SK-N-SH (cell line): ENCODE data around the gene WFDC9. TPM values are rescaled to one million over a fixed set of nuclear protein-coding genes. Genes with fewer than 3 reads are reported as not detected.
"Not testable (repeated sequence)": the region's sequence is repeated elsewhere in the genome, so short reads cannot be mapped to it uniquely, and the experiment has no call there.

ENCODE experiments used
- CTCF ChIA-PET: fragments of 300-600, 350-600 bp; formaldehyde crosslinking; extraction: SDS; loops from one replicate; lab custom pipeline; 2021; lab: Yijun Ruan, JAX
- POLR2A ChIA-PET: fragments of 350-600 bp; sonication (Branson Sonifier 250); formaldehyde crosslinking; extraction: SDS; loops from one replicate; lab custom pipeline; 2020; ENCODE audit warnings: antibody characterized with exemption, inconsistent platforms; lab: Yijun Ruan, JAX
- DNase-seq: peaks from one replicate; pipeline ENCODE4 v3.0.0; 2012
- H2AFZ ChIP-seq: fragments of 200-600 bp; sonication (generic); 2 replicates; pipeline ENCODE4 v1.8.1; 2016; ENCODE audit warnings: antibody characterized with exemption, mild to moderate bottlenecking, low read depth
- H3F3A ChIP-seq: fragments of 200-600 bp; sonication (generic); replicated peaks from 2 replicates; pipeline ENCODE3; 2016; ENCODE audit warnings: antibody characterized with exemption, mild to moderate bottlenecking; ENCODE audit not compliant: insufficient read depth
- H3K27ac ChIP-seq, 2 experiments: fragments of 200-500 bp in 1 of 2; fragments of 200-600 bp in 1 of 2; sonication (Bioruptor generic) in 1 of 2; sonication (generic), shearing (Covaris generic) in 1 of 2; 2 replicates each; pipeline versions ENCODE4 v1.5.1 to v1.6.1; 2014 to 2016; ENCODE audit warnings: low read depth in 2 of 2, inconsistent platforms in 1 of 2, low read length in 1 of 2, mild to moderate bottlenecking in 1 of 2, mixed read lengths in 1 of 2
- H3K27me3 ChIP-seq: fragments of 200-600 bp; sonication (generic), shearing (Covaris generic); 2 replicates; pipeline ENCODE4 v1.6.1; 2016; ENCODE audit warnings: mixed run types; ENCODE audit not compliant: insufficient read depth
- H3K36me3 ChIP-seq, 2 experiments: fragments of 200-500 bp in 1 of 2; fragments of 200-600 bp in 1 of 2; sonication (Bioruptor generic) in 1 of 2; sonication (generic) in 1 of 2; replicated peaks in 1 of 2; 2 replicates each; pipeline versions ENCODE3 to v1.5.1; 2014 to 2016; ENCODE audit warnings: low read length in 1 of 2, mild to moderate bottlenecking in 1 of 2; ENCODE audit not compliant: insufficient read depth in 2 of 2, control insufficient read depth in 1 of 2
- H3K4me1 ChIP-seq, 2 experiments: fragments of 200-500 bp in 1 of 2; fragments of 200-600 bp in 1 of 2; sonication (Bioruptor generic) in 1 of 2; sonication (generic), shearing (Covaris generic) in 1 of 2; 2 replicates each; pipeline versions ENCODE4 v1.5.1 to v1.6.1; 2014 to 2016; ENCODE audit warnings: low read depth in 1 of 2, low read length in 1 of 2, mixed run types in 1 of 2; ENCODE audit not compliant: insufficient read depth in 2 of 2, control insufficient read depth in 1 of 2
- H3K4me2 ChIP-seq: fragments of 200-600 bp; sonication (generic), shearing (Covaris generic); 2 replicates; pipeline ENCODE4 v1.6.1; 2017; ENCODE audit warnings: mixed run types
- H3K4me3 ChIP-seq, 2 experiments: fragments of 200-500 bp in 1 of 2; fragments of 200-600 bp in 1 of 2; sonication (Bioruptor generic) in 1 of 2; sonication (generic), shearing (Covaris generic) in 1 of 2; 2 replicates each; pipeline versions ENCODE4 v1.5.1 to v1.8.1; 2014 to 2016; ENCODE audit warnings: low read depth in 2 of 2, inconsistent platforms in 1 of 2, low read length in 1 of 2, mild to moderate bottlenecking in 1 of 2, mixed read lengths in 1 of 2, moderate library complexity in 1 of 2
- H3K79me2 ChIP-seq: fragments of 200-600 bp; sonication (generic); 2 replicates; pipeline ENCODE4 v1.8.1; 2017; ENCODE audit warnings: mild to moderate bottlenecking; ENCODE audit not compliant: insufficient read depth
- H3K9ac ChIP-seq: fragments of 200-600 bp; sonication (generic); 2 replicates; pipeline ENCODE4 v1.6.1; 2017; ENCODE audit warnings: mixed run types
- H3K9me2 ChIP-seq: fragments of 200-600 bp; sonication (generic); 2 replicates; pipeline ENCODE4 v1.6.1; 2017; ENCODE audit warnings: mixed run types
- H3K9me3 ChIP-seq: fragments of 200-600 bp; sonication (generic); 2 replicates; pipeline ENCODE4 v1.6.1; 2017; ENCODE audit warnings: mixed run types, mild to moderate bottlenecking, moderate library complexity
- H4K20me1 ChIP-seq: fragments of 200-600 bp; sonication (generic); 2 replicates; pipeline ENCODE4 v1.6.1; 2017; ENCODE audit warnings: mild to moderate bottlenecking, mixed run types; ENCODE audit not compliant: insufficient read depth
- CHD2 ChIP-seq: fragments of 150-350 bp; IDR thresholded peaks from 2 replicates; pipeline ENCODE4 v1.6.1; 2018; ENCODE audit warnings: low read length; ENCODE audit not compliant: partially characterized antibody
- CTCF ChIP-seq: fragments of 200-600 bp; sonication (generic); IDR thresholded peaks from 2 replicates; pipeline ENCODE4 v1.6.1; 2017; ENCODE audit warnings: antibody characterized with exemption, mild to moderate bottlenecking, moderate library complexity
- EP300 ChIP-seq, 2 experiments: IDR thresholded peaks; 2 replicates each; pipeline versions ENCODE4 v1.4.0 to v1.6.1; 2012; ENCODE audit warnings: borderline replicate concordance in 1 of 2, low read depth in 1 of 2, low read length in 1 of 2
- GABPA ChIP-seq: IDR thresholded peaks from 2 replicates; pipeline ENCODE4 v1.4.0; 2012; ENCODE audit warnings: low read depth, mild to moderate bottlenecking
- GATA2 ChIP-seq: sonication (generic); formaldehyde crosslinking; IDR thresholded peaks from 2 replicates; pipeline ENCODE4 v1.5.0; 2020; ENCODE audit warnings: mild to moderate bottlenecking, missing genetic modification reagents
- IRF3 ChIP-seq: fragments of 150-350 bp; IDR thresholded peaks from 2 replicates; pipeline ENCODE4 v1.6.1; 2016; ENCODE audit warnings: mild to moderate bottlenecking, low read depth, low read length
- PBX3 ChIP-seq: IDR thresholded peaks from 2 replicates; pipeline ENCODE4; 2012
- POLR2AphosphoS5 ChIP-seq: IDR thresholded peaks from 2 replicates; pipeline ENCODE4 v1.6.1; 2012; ENCODE audit warnings: low read depth, low read length
- RCOR1 ChIP-seq: fragments of 150-350 bp; IDR thresholded peaks from 2 replicates; pipeline ENCODE4 v1.6.1; 2017; ENCODE audit warnings: antibody characterized with exemption, low read length
- REST ChIP-seq: IDR thresholded peaks from 2 replicates; pipeline ENCODE4 v1.6.1; 2012; ENCODE audit warnings: mild to moderate bottlenecking, low read depth, low read length, moderate library complexity
- RFX5 ChIP-seq: IDR thresholded peaks from 2 replicates; pipeline ENCODE4 v1.6.1; 2012; ENCODE audit warnings: mild to moderate bottlenecking, improper control_type of control experiment, low read length
- SIN3A ChIP-seq: IDR thresholded peaks from 2 replicates; pipeline ENCODE4 v1.6.1; 2012; ENCODE audit warnings: low read depth, mild to moderate bottlenecking, low read length, moderate library complexity, borderline replicate concordance
- TAF1 ChIP-seq: IDR thresholded peaks from 2 replicates; pipeline ENCODE4 v1.6.1; 2012; ENCODE audit warnings: low read depth, mild to moderate bottlenecking, low read length, moderate library complexity, borderline replicate concordance
- YY1 ChIP-seq: IDR thresholded peaks from 2 replicates; pipeline ENCODE4 v1.4.0; 2012; ENCODE audit warnings: low read depth, mild to moderate bottlenecking
- WGBS: methylation state at CpG from one replicate; pipeline ENCODE4 v1.1.6; 2017; ENCODE audit warnings: low lambda C conversion rate; 5-methylcytosine and 5-hydroxymethylcytosine counted together
- polyA plus RNA-seq, 3 experiments: library from polyadenylated mRNA; depleted of rRNA; stranded (reverse); fragments of >200 nt; gene quantifications; 2 replicates each; pipeline ENCODE4 v1.2.3, GENCODE V29; 2012

WFDC9 gene
- polyA plus RNA-seq, 1 of the 3 experiments (the other 2 are of a cell fraction) = not detected

- Histone ChIP-seq H3K4me1 (no peaks in the 10 kb centered on the region), H3K27me3 (no peaks in the 10 kb centered on the region), H3K36me3 (no peaks in the 10 kb centered on the region), H3K79me2 (no peaks in the 10 kb centered on the region), H3K9me3 (no peaks in the 10 kb centered on the region), H4K20me1 (no peaks in the 10 kb centered on the region), H3F3A (no peaks in the 10 kb centered on the region), H3K9ac (no peak overlapping the region), H3K9me2 (no peaks in the 10 kb centered on the region), H3K4me3 (no peak overlapping the region), H3K27ac (no peak overlapping the region), H3K4me2 (no peak overlapping the region), H2AFZ (no peak overlapping the region)
- no peak for DNase-seq
- ChIA-PET POLR2A (no interaction called here), CTCF (interaction anchor here (2.2 kb wide), 1 partner anchor 98 kb away, joined by 6 read pairs; no protein-coding TSS in a partner anchor)
- no peak for TF ChIP-seq CHD2
- TF ChIP-seq GATA2 (CRISPR knock-in tag) = no peak
- TF ChIP-seq POLR2AphosphoS5 = no peak
- no peak for TF ChIP-seq PBX3
- TF ChIP-seq EP300 (IDR thresholded peaks at IDR 0.05; ENCODE audit: borderline replicate concordance in 1 of 2, low read depth in 1 of 2, low read length in 1 of 2) = no peak
- TF ChIP-seq SIN3A = no peak
- TF ChIP-seq TAF1 = no peak
- no peak for TF ChIP-seq REST
- no peak for TF ChIP-seq YY1
- no peak for TF ChIP-seq GABPA
- no peak for TF ChIP-seq CTCF
Observed at GRCh38 chr20:45672765-45673164, 41.7 kb upstream of the WFDC9 start.

- CTCF ChIA-PET = interaction anchor here (1.6 kb wide), 1 partner anchor 41 kb away, joined by 3 read pairs; the partner anchor contains the start of gene WFDC10A
Observed at GRCh38 chr20:45670139-45670538, 39.1 kb upstream of the WFDC9 start, which contains the start of gene WFDC11. Gene WFDC11, minus strand, starts transcription at chr20:45670239. Its CDS starts 19,639 bp downstream, at chr20:45650600.

GRCh38 chr20:45657038-45657437 is 26.0 kb upstream of the WFDC9 start:
- POLR2A ChIA-PET, H3K27me3 ChIP-seq, H3F3A ChIP-seq, H3K27ac ChIP-seq, H3K9me2 ChIP-seq, H3K4me3 ChIP-seq, H3K79me2 ChIP-seq, H2AFZ ChIP-seq, H3K9ac ChIP-seq, DNase-seq, H3K9me3 ChIP-seq, H3K36me3 ChIP-seq, CTCF ChIA-PET, H3K4me2 ChIP-seq, H4K20me1 ChIP-seq, H3K4me1 ChIP-seq: not testable (repeated sequence)
- WGBS = 4% methylated on average over 3 of the region's 3 CpGs

More at GRCh38 chr20:45670139-45670538, 39.1 kb upstream of the WFDC9 start, which contains the start of gene WFDC11:
- 0% methylated on average over 1 of the region's 1 CpG for WGBS
- Histone ChIP-seq H3F3A (no peaks in the 10 kb centered on the region), H3K9ac (no peak within 1 kb of the TSS), H3K4me1 (no peaks in the 10 kb centered on the region), H3K4me2 (no peak within 1 kb of the TSS), H3K4me3 (no peak within 1 kb of the TSS), H3K79me2 (no peaks in the 10 kb centered on the region), H3K9me3 (no peaks in the 10 kb centered on the region), H3K36me3 (no peaks in the 10 kb centered on the region), H2AFZ (no peak within 1 kb of the TSS), H4K20me1 (no peaks in the 10 kb centered on the region), H3K27ac (no peak within 1 kb of the TSS), H3K9me2 (no peaks in the 10 kb centered on the region), H3K27me3 (no peaks in the 10 kb centered on the region)
- no peak for TF ChIP-seq RFX5
- TF ChIP-seq CHD2 = no peak
- no peak for TF ChIP-seq IRF3
- no peak for TF ChIP-seq GATA2 (CRISPR knock-in tag)
- TF ChIP-seq RCOR1 = no peak
- DNase-seq = no peak
- POLR2A ChIA-PET = no interaction called here
